Coronary artery (tissue), 2 donors: ENCODE results near the gene FBXL2.

Experiments used
- DNase-seq: peaks from one replicate; pipeline ENCODE4 v3.0.0-alpha.2; 2017; ENCODE audit warnings: low spot score
- H3K27ac ChIP-seq, 2 donors: fragments of 200-600 bp; sonication (generic); one replicate each; pipeline ENCODE4 v1.5.1; 2016 to 2019
- H3K4me3 ChIP-seq: fragments of 200-600 bp; sonication (generic); 2 replicates; pipeline ENCODE4 v1.5.1; 2016; ENCODE audit warnings: mild to moderate bottlenecking, moderate library complexity
- CTCF ChIP-seq: fragments of 200-600 bp; sonication (generic); IDR thresholded peaks from one replicate; pipeline ENCODE4 v1.5.1; 2019; ENCODE audit warnings: antibody characterized with exemption

The FBXL2 gene

GRCh38 chr3:33417066-33417673, 139.9 kb downstream of the FBXL2 start:
- no peak for TF ChIP-seq CTCF
- no peak overlapping the region for H3K4me3 ChIP-seq
- H3K27ac ChIP-seq: no peak overlapping the region
- DNase-seq: no peak

GRCh38 chr3:33419948-33420347, 142.7 kb downstream of the FBXL2 start:
- no peak for TF ChIP-seq CTCF
- H3K27ac ChIP-seq: no peak overlapping the region
- H3K4me3 ChIP-seq: no peak overlapping the region
- DNase-seq: no peak

- DNase-seq: no peak
- Histone ChIP-seq H3K4me3 (no peak overlapping the region), H3K27ac (no peak overlapping the region)
- TF ChIP-seq CTCF: no peak
Measured at GRCh38 chr3:33420966-33421365, 143.7 kb downstream of the FBXL2 start.

GRCh38 chr3:33424606-33425452, 147.6 kb downstream of the FBXL2 start:
- Histone ChIP-seq H3K27ac (no peak overlapping the region), H3K4me3 (no peak overlapping the region)
- no peak for TF ChIP-seq CTCF
- no peak for DNase-seq

GRCh38 chr3:33425453-33425852, 148.2 kb downstream of the FBXL2 start:
- DNase-seq: no peak
- Histone ChIP-seq H3K27ac (no peak overlapping the region), H3K4me3 (no peak overlapping the region)
- no peak for TF ChIP-seq CTCF

- Histone ChIP-seq H3K4me3 (no peak overlapping the region), H3K27ac (no peak overlapping the region)
- no peak for DNase-seq
- TF ChIP-seq CTCF: no peak
Measured at GRCh38 chr3:33426068-33426467, 148.8 kb downstream of the FBXL2 start.
